HUDEP-2 (cell line): ENCODE measurements around the gene RUFY1.
"Not testable (repeated sequence)": the region's sequence is repeated elsewhere in the genome, so short reads cannot be mapped to it uniquely, and the experiment has no call there.

Experiments
- DNase-seq, 76 experiments: peaks; one replicate each; lab custom pipeline; 2025; ENCODE audit not compliant: unreplicated experiment in 76 of 76; lab: John Stamatoyannopoulos, UW

RUFY1 gene

DNA sequence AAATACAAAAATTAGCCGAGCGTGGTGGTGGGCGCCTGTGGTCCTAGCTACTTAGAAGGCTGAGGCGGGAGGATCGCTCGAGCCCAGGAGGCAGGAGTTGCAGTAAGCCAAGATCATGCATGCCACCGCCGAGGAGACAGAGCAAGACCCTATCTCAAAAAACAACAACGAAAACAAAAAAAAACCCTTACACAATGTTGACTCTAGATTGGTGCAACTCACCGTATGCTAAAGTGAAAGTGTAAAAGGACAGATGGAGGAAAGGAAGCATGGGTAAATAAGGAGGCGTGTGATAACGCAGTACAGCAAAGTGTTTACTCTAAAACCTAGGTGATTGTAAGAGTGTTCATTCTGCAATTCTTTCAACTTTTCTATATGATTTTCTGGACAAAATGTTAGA lies 15.9 kb upstream of the RUFY1 start:
- no peak for DNase-seq

DNA sequence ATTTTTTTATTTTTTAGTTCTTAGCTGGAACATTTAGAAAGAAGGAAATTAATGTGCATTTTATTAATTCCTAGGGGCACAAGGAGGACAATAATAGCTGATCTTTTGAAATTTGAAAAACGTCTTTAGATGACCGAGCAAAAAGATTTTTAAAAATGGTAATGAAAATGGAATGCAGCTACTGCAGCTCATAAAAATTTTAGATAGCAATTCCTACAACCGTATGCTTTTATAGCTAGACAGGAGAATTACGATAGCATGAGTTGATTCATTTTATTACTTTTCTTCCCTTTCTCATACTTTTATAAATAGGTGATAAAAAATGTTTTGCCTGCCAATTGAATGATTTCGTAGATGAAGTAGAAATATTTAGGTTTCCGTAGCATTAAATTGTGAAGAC lies 13.7 kb upstream of the RUFY1 start:
- no peak for DNase-seq

DNA sequence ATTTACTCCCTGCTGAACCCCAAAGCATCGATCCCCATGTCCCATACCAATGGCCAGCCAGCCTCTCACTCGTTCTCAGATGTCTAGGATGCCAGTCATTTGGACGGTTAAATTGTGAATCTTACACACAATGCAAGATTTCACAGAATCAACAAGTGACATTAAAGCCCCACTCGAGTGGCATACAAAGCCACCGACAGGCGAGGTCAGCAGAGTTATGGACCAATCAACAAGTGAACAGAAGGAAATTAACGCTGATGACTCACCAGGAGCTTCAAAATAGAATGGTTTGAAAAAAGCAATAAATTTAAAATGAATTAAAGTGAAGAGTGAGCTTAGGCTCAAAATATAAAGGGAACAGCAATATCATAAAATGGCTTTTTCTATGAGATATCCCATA lies 8.2 kb upstream of the RUFY1 start:
- DNase-seq = no peak

- not testable (repeated sequence) for DNase-seq
These were observed 7.1 kb upstream of the RUFY1 start for GRCh38 chr5:179543275-179543674.

- DNase-seq = no peak
These were observed 2.7 kb downstream of the RUFY1 start for GRCh38 chr5:179553006-179553405.

GRCh38 chr5:179553875-179554274 lies 3.5 kb downstream of the RUFY1 start:
- no peak for DNase-seq

DNA sequence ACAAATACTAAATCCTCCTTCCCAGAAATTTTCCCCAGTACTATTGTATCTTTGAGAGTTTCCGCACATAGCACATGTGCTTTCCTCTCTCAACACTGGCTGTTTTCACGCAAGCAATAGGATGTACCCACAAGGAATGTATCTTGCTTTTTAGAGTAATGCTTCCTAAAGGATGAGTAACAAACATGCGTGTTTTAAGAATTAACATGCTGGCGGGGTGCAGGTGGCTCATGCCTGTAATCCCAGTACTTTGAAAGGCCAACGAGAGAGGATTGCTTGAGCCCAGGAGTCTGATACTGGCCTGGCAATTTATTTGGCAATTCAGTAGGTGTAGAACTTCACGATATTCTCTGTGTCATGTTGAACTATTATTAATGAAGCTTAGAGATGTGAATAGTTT lies 4.6 kb downstream of the RUFY1 start:
- no peak for DNase-seq

GRCh38 chr5:179558261-179558799 lies 8.0 kb downstream of the RUFY1 start:
- not testable (repeated sequence) for DNase-seq

DNA sequence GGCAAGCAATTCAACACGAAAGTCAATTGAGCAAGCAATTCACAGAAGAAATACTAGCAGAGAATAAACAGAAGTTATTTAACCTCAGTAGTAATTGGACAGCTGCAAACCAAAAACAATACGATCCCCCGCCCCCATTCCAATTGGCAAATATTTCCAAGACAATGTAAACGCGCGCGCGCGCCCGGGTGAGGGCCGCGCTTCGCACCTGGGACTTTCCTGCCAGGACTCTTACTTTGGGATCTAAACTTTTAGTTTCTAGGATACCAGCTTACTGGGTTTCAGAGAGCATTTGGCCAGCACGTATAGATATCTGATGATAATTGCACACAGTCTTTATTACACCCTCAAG lies 8.6 kb downstream of the RUFY1 start:
- DNase-seq = peak in 11 of 76 experiments; percentile 7 to 31 (median 23)

- peak in 75 of 76 experiments; percentile 40 to 98 (median 95) for DNase-seq
These were observed 9.2 kb downstream of the RUFY1 start for GRCh38 chr5:179559284-179560252.

DNA sequence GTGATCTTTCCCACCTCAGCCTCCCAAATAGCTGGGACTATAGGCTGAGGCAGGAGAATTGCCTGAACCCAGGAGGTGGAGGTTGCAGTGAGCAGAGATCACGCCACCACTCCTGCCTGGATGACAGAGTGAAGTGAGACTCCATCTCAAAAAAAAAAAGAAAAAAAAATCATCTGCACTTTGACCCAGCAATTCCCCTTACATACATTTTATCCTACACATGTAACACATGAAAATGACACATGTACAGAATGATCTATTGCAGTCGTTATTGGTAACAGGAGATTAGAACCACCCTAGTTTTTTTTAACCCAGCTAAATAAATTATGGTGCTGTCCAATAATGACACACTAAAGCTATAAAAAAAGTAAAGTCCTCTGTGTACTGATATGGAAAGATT lies 14.2 kb downstream of the RUFY1 start:
- no peak for DNase-seq

- DNase-seq = no peak
These were observed 18.4 kb downstream of the RUFY1 start for GRCh38 chr5:179568721-179569120.

DNA sequence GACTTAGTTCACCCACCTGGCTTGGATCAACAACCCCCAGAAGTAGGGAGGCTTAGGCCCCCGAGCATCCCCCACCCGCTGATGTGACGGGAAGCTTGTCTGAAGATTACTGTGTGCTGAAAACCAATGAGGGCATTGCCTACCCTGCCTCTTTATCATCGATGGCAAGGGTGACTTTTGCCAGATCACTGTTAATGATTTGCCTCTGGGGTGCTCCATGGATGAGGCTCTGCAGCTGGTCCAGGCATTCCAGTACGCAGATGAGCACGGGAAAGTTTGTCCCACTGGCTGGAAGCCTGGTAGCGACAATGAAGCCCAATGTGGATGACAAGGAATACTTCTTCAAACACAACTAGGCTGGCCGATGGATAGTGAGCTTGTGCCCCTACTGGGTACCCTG lies 22.0 kb downstream of the RUFY1 start:
- no peak for DNase-seq

- no peak for DNase-seq
These were observed 27.1 kb downstream of the RUFY1 start for GRCh38 chr5:179577286-179577960.

- no peak for DNase-seq
These were observed 35.6 kb downstream of the RUFY1 start for GRCh38 chr5:179585941-179586401.

DNA sequence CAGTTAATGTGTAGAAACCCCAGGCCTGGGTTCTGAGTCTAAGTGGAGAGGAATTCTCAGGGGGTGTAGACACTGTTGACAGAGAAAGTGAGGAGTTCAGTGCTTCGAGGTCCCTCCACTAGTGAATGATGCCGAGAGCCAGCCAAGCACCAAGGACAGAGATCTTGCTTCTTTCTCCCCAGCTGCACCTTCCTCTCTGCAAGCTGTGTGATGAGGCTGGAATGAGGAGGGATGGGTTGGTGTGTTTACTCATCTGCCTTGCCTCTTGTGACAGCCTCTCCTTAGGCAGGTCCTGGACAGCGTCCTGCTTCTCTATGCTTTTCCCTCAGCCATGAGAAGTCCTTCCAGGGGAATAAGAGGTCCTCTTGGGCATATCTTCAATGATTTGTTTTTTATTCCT lies 37.8 kb downstream of the RUFY1 start:
- no peak for DNase-seq

DNA sequence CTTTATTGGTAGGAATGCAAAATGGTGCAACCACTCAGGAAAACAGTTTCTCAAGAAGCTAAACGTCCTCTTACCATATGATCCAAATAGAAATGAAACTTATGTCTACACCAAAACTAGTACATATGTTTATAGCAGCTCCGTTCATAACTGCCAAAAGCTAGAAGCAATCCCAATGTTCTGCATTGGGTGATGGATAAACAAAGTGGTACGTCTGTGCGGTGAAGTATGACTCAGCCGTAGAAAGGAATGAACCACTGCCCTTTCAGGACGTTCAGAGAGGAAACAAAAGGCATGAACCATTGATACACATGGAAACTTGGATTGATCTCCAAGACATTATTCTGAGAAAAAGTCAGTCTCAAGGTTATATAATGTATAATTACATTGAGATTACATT lies 45.6 kb downstream of the RUFY1 start:
- DNase-seq = no peak

DNA sequence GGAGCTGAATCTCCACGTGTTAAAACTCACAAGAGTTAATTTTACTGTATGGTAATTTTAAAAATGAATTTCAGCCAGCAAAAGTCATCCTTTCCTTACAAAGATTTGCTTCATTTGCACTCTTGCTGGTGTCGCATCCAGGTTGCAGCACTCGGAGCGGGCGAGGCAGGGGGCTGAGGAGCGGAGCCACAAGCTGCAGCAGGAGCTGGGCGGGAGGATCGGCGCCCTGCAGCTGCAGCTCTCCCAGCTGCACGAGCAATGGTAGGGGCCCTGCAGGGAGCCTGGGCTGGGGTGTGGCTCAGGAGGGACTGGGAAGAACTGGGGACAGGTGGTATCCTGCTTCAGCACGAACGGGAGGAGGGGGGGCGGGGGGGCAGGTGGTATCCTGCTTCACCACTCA lies 46.1 kb downstream of the RUFY1 start:
- no peak for DNase-seq

- DNase-seq = no peak
These were observed 48.7 kb downstream of the RUFY1 start for GRCh38 chr5:179599100-179599499.

- DNase-seq = no peak
These were observed 49.2 kb downstream of the RUFY1 start for GRCh38 chr5:179599566-179599965.

GRCh38 chr5:179599973-179600372 lies 49.6 kb downstream of the RUFY1 start:
- DNase-seq = no peak
